NK-92 treated with Interleukin-12 subunit alpha and Interleukin-12 subunit beta, amount 100 ng/mL, for 24 hours (cell line): ENCODE data around the gene LRRC14B.
"Not testable (repeated sequence)": the region's sequence is repeated elsewhere in the genome, so short reads cannot be mapped to it uniquely, and the experiment has no call there.

Experiments
- DNase-seq: peaks from one replicate; lab custom pipeline; 2025; lab: John Stamatoyannopoulos, UW

Gene LRRC14B

DNA sequence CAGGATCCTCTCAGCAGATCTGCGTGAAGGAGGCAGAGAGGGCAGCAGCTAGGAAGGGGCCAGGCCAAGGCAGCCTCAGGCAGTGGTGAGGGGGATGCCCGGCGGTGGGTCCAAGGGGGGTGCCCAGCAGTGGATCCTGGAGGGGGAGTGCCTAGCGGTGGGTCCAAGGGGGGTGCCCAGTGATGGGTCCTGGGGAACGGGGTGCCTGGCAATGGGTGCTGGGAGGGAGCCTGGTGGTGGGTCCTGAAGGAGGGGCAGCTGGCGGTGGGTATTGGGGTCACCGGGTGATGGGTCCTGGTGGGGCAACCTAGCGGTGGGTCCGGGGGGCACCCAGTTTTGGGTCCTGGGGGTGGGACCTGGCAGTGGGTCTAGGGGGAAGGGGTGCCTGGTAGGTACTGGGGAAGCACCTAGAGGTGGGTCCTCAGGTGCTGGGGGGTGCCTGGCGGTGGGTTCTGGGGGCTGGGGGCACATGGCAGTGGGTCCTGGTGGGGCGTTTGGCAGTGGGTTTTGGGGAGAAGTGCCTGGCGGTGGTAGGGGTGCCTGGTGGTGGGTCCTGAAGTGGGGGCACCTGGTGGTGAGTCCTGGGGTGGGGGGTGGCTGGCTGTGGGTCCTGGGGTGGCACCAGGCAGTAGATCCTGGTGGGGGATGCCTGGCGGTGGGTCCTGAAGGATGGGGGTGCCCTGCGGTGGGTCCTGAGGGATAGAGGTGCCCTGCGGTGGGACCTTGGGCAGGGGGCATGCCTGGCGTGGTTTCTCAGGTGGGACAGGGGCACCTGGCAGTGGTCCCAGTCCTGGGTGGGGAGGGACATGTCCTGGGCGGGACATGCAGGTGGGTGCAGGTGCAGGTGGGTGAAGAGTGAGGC lies 1.9 kb downstream of the LRRC14B start:
- no peak for DNase-seq

DNA sequence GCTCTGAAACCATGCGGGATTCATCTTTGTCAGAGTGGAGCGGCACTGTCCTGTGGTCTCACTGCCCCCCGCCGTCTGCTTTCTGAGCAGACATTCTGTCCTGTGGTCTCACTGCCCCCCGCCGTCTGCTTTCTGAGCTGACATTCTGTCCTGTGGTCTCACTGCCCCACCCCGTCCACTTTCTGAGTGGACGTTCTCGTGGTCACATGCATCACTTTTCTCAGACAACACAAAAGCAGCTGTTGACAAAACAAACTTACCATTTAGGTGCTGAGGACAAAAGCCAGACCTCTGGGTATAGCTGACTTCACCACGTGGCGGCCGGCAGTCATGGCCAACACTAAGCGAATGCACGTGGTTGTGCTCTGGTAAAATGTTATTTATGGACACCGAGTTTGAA lies 2.8 kb downstream of the LRRC14B start:
- DNase-seq = no peak

DNA sequence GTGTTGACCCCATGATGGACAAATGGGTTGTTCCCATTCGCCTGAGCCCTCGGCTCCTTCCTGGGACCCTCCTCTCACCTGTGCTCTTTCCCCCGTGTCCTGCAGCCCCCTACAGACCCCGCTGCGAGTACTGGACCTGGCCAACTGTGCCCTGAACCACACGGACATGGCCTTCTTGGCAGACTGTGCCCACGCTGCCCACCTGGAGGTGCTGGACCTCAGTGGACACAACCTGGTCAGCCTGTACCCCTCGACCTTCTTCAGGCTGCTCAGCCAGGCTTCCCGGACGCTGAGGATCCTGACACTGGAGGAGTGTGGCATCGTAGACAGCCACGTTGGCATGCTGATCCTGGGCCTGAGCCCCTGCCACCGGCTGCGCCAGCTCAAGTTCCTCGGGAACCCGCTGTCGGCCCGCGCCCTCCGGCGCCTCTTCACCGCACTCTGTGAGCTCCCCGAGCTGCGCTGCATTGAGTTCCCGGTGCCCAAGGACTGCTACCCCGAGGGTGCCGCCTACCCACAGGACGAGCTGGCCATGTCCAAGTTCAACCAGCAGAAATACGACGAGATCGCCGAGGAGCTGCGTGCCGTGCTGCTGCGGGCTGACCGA lies 3.4 kb downstream of the LRRC14B start:
- DNase-seq = no peak

DNA sequence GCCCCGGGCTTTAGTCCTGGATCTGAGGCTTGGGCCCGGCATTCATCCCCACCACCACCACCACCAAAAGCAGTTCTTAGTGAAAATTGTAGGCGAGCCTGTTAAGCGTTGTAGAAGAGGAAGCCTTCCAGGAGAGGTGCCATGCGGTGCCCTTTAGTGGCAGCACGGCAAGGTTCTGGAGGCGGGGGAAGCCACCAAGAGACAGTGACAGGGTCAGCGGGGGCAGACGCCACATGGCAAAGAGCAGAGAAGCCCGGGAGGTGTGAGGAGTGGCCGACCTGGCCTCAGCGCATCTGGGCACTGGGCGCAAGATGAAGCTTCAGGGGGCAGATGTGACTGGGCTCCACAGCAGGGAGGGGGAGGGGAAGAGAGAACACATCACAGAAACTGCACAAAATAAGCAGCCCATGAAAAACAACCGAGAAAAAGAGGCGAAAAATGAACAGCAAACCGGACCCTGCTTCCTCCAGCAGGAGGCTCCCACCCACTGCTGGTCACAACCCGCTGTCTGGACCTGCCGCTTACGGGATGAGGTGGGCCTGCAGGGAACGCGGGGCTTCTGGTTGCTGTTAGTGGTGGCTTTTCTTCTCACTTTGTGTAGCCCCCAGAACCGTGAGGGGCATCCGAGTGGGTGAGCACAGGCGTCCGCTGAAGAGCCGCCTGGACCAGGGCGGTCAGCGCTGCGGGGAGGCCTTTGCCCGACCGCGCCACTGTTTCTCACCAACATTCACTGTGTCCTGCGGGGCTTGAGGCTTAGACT lies 4.3 kb downstream of the LRRC14B start:
- no peak for DNase-seq

DNA sequence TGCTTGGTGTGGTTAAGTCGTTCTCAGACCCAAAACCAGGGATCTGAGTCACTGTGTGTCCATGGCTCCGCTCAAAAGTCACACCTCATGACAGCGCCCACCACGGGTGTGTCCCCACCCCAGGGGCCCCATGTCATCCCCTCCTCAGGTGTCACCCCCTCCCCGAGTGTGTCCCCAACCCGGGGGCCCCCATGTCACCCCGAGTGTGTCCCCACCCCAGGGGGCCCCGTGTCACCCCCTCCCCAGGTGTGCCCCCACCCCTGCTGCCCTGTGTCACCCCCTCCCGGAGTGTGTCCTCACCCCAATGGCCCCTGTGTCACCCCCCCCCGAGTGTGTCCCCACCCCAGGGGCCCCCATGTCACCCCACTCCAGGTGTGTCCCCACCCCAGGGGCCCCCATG lies 5.1 kb downstream of the LRRC14B start:
- no peak for DNase-seq

DNA sequence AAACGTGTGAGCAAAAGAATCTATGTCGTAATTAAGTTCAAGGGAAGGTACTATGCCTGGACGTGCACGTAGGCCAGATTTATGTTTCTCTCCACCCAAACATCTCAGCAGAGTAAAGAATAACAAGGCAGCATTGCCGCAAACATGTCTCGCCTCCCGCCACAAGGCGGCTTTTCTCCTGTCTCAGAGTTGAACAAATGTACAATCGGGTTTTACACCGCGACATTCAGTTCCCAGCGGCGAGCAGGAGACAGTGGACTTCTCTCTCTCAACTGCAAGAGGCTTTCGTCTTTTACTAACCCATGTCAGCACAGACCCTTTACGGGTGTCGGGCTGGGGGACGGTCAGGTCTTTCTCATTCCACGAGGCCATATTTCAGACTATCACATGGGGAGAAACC lies 5.7 kb downstream of the LRRC14B start:
- DNase-seq = not testable (repeated sequence)

DNA sequence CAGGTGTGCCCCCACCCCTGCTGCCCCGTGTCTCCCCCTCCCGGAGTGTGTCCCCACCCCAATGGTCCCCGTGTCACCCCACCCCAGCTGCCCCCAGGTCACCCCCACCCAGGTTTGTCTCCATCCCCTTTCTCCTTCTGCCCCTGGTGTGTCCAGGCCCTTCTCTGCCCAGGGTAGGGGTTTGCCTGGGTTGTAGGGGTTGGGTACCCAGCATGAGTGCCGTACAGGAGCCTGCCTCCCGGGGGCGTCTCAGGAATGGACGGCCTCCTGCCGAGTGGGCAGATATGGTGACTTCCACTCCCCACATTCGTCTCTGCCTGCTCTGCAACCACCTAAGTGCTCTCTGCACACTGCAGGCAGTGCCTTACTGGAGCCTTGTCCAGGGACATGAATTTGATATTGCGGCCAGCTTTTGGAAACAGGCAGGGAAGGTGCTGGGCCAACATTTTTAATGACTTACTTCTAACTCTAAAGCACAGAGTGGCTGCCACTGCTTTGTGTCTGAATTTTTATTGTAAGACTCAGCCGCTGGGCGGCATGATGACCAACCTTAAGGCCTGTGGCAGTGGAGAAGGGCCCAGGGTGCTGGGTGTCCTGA lies 6.7 kb downstream of the LRRC14B start:
- DNase-seq = no peak

DNA sequence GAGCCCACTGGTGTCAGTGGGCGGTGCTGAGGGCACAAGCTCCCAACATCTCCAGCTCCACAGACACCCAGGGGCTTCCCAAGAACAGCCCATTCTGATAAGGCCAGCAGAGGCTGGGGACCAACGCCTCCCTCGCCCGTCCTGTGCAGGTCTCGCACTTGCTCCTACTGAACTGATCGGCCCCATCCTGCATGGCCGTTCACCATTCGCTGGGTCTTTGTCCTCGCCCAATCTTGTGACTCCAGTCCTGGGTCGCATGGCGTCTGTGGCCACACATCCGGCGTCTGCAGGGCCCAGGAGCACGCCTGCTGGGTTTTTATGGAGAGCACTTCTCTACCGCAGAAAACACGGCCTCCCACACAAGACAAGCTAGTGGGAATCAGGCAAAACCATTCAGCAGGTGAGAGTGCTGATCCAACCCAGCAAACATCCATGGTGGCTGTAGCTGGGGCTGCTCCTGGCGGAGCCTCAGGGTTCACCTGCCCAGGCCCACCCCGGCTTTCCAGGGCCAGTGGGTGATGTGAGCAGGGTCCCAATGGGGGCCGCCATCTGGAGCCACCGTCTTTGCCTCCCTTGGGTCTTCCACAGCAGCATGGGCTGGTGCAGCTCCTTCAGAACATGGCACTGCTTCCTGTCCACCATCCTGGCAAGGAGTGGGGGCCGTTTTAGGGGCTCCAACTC lies 7.4 kb downstream of the LRRC14B start:
- DNase-seq = no peak

DNA sequence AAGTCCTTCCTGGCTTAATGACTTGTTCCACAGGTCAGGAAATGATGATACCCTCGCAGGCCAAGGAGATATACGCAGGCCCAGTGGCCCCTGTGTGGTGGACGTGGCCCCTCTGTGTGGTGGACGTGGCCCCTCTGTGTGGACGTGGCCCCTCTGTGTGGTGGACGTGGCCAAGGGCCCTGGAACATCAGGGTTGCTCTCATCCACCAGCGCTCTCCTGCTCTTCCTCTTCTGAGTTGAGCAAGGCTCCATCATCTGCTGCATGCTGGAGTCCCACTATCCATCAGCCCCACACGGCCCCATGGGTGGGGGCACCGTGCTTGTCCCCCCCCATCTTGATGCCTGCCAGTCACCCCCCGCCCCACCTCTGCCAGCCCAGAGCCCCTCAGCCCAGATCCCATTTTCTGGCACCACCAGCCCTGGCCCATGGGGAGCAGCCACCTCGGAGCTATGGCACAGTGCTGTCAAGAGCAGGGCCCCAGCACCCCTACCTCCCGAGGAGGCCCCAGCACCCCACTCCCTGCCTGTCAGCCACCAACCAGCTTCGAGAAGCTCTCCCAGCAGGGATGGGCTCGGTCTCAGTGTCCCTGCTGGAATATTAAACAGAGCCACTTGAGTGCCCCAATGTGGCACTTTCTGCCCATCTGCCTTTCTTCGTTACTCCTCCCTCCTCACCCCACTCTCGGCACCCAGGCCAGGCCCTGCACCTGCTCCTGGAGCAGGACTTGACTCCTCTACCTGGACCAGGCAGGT lies 8.1 kb downstream of the LRRC14B start:
- no peak for DNase-seq

DNA sequence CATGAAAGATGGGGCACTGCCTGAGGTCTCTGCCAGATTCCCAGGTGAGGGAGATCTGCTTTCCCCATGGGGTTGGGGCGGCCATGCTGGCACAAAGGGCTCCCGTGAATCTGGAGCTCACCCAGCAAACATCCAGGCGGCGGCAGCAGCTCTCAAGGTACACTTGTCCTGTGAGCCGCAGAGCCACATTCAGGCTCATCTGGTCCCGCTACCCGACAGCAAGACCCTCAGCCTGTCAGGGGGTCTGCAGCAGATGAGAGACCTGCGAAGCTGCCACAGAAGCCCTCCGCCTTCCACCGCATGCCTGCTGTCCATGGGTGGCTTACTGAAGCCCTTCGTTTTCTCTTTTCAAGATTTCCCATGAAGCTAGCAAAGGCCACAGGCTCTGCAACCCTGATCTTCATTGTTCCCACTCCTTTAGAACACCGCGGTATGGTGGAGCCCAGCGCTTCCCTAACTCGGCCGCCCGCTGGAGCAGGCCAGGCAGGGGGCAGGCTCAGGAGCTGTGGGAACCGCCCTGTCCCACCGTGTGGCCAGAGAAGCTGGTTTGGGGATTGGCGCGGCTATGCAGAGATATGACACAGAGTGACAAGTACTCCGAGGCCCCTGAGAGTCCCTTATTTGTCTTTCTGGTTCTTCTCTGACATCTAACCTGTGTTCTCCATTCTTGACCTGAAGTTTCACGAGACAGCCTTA lies 8.8 kb downstream of the LRRC14B start:
- no peak for DNase-seq

DNA sequence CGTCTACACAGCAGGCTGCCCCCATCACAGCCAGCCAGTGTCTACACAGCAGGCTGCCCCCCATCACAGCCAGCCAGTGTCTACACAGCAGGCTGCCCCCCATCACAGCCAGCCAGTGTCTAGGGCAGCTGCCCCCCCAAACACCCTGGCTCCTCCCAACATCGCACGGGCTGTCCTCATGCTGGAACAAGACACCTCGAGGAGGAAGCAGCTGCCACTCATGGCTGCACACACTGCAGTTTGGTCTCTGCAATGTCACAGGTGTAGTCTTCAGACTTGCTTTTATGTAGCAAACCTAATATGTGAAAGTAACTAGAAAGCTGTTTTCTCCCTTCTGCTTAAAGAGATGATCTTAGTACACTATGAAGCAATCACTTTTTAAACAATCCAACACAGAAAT lies 9.7 kb downstream of the LRRC14B start:
- no peak for DNase-seq

DNA sequence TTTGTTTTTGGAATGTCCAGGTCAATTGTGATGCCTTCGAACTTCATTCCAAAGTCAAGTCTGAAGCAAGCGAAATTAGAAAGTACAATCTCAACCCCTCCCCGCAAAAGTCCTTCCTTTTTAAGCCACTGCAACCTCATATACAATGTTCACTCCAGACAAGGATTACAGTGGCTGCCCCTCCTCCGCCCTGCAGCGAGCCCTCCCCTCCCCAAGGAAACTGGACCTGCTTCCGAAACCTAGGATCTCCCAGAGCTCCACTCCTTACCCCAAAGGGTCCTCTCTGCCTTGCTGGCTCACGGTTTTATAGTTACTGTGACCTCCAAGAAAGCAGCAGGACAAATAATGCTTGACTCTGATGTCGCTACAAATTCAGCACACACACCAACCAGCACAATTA lies 10.4 kb downstream of the LRRC14B start:
- DNase-seq = no peak

DNA sequence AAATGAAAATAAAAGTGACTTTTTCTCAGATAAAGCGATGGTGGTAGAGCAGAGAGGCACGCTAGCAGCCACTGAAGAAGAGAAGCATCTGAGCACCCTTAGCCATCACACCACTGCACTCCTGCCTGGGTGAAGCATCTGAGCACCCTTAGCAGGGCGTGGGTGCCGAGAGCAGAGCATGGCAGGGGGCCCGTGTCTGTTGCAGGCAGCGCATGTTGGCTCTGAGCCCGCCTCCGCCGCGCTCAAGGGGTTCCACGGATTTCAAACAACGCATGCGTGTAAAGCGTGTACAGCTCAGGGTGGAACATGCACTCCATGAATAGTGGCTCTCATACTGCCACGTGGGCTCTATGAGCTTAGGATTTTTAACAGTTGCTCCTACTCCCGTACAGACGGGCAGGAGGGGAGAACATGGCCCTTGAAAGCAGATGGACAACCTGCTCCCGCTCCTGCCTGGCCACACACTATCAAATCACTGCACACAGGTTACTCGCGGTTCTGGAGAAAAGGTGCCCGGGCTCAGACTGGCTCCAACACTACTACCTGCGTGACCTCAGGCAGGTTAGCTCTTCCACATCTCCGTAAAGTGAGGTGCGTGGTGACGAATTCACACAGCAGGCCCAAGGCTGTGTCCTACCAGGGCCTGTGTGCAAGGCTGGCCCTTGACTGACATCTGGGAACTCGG lies 12.1 kb downstream of the LRRC14B start:
- no peak for DNase-seq

DNA sequence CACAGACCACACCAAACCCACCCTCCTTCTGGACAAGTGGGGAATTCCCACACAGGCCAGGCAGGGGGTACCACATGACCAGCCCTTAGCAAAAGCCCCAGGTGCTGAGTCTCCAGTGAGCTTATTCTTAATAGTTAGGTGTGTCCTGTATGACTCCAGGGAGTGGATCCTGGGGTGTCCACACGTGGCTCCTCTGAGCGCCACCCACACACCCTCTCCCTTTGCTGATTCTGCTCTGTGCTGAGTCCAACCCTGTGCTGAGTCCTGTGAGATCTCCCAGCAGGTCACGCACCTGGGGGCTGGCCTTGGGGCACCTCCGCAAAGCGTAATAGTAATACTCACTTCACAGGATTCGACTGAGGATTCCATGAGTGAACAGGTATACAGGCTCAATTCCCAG lies 12.7 kb downstream of the LRRC14B start:
- no peak for DNase-seq

DNA sequence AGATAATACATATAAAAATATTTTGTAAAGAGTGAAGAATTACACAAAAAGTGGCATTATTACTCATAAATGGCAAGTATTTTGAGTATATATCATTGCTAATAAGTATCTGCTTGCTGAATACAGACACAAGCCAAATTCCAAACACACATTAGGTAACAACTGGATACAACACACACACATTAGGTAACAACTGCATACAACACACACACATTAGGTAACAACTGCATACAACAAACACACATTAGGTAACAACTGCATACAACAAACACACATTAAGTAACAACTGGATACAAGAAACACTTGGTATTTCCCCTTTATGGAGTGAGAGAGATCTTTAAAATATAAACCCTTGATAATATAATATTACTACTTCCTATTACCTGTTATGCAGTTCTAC lies 13.2 kb downstream of the LRRC14B start:
- DNase-seq = no peak

DNA sequence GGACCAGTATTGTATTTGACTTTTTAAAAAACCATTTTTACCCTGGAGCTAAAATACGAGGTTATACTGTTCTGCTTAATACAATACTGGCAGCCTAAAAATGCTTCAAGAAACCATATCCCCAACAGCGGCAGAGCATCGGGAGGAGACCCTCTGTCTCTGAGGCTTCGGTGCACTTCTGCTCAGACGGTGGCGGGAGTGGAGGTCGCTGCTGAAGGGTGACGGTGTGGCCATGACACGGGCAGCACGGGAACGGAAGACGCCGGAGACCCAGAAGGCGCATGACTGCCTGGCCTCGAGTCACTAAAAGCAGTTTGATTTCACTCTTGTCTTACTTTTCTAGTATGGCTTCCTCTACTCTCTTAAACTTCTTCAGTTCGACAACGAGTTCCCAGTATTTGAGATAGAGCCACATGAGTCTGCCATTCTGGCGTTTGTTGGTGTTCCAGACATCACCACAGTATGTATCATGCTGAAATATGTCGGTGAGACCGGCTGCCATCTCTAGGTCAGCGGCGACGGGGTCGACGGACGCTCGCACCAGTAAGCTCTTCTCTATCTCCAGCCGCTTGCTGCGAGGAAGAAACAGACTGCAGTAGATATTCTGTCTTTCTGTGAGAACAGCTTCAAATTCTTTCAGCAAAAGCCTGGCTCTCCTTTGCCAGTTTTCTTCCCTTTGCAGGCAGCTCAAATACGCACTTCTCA lies 13.8 kb downstream of the LRRC14B start:
- DNase-seq = no peak

DNA sequence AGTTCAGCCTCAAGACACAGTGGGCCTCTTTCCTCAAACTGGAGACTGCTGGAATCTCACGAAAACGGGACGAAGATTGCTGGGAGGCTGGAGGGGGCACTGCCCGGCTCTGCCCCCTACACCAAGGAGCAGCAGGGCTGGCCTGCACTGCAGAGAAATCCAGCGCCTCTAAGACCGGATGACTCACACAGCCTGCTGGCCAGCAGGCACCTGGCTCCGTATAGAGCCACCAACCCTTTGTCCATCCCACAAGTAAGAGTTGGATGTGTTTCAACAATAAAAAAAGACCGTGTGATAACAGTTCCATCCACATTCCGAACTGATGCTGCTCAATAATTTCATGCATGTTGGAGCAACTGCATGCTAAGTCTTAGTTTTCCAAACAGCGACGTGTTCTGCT lies 15.1 kb downstream of the LRRC14B start:
- no peak for DNase-seq

DNA sequence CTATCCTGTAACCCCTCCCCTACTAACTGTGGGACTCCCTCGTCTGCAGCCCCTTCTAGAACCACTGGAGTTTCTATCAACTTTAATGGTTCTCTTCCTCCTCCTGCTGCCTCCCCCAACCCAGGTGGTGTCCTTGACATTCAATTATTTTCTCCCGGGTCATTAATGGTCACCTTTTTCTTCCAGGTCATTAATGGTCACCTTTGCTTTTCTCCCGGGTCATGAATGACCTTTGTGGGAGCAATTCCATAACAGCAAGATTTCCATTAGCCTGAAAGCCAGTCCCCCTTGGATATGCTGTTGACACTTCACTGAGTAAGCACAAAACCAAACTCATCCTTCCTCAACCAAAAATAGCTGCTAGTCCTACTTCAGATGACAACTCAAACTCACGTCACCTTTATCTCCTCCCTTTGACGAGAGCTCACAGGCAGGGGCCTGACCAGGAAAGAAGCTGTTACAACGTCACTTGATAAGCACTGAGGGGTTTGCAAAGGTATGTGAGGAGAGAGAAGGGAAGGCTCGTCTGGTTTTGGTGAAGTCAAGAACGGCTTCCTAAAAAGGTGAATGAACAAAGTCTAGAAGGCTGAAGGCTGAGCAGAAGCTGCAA lies 15.7 kb downstream of the LRRC14B start:
- no peak for DNase-seq

DNA sequence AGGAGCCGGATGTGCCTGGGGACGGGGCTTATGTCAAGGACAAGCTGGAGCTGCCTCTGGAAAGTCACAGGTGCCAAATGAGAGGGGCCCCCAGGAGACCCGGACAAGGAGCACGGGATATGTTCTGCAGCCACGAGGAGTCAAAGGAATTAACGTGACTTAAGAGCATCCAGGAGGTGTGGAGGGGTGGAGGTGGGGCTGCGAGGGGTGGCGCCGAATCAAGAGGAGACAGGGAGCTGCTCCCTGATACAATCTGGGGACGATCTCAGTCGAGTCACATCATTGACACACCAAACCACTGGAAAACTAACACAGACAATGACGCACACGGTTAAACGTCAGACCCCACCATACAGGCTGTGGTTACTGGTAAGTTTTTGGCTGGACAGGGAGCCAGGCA lies 16.3 kb downstream of the LRRC14B start:
- no peak for DNase-seq
